GM12892 (cell line): ENCODE data around the gene SORCS2.

Experiments
- POLR2A ChIP-seq: IDR thresholded peaks from 2 replicates; pipeline ENCODE4 v1.6.1; 2011; ENCODE audit warnings: low read depth, low read length, control low read depth
- TAF1 ChIP-seq: IDR thresholded peaks from 2 replicates; pipeline ENCODE4 v1.6.1; 2011; ENCODE audit warnings: low read depth, mild to moderate bottlenecking, control low read depth, low read length, borderline replicate concordance

- TF ChIP-seq POLR2A (no peak), TAF1 (no peak)
Measured at GRCh38 chr4:7415927-7416686, 223.8 kb downstream of the SORCS2 start.
